Measurements from ENCODE around the gene FAHD1. TPM values are rescaled to one million over a fixed set of nuclear protein-coding genes. Genes with fewer than 3 reads are reported as not detected.
A peak's percentile ranks its signal among the peaks of the same experiment; 100 is the strongest.

Gene FAHD1
- total and polyA plus RNA-seq, 2 donors: 22.5 to 23.6 TPM

GRCh38 chr16:1781254-1781653 is 45.8 kb upstream of the FAHD1 start:
- H3K27me3 ChIP-seq (ENCODE audit: control insufficient read depth in 2 of 2, insufficient read depth in 1 of 2, low read length in 1 of 2): no peaks in the 10 kb centered on the region
- peaks cover 14 to 19% of the 10 kb centered on the region in 2 donors for H3K4me1 ChIP-seq (ENCODE audit: control insufficient read depth in 2 of 2, insufficient read depth in 2 of 2, low read length in 2 of 2)
- DNase-seq (ENCODE audit: low read depth in 6 of 9, low spot score in 9 of 9): no peak
- WGBS: 86% methylated on average over 20 of the region's 20 CpGs
- H3K9me3 ChIP-seq (ENCODE audit: control insufficient read depth in 2 of 2, insufficient read depth in 1 of 2, low read length in 1 of 2): peaks cover 0 to 1% of the 10 kb centered on the region in 2 donors
- H3K36me3 ChIP-seq (ENCODE audit: control insufficient read depth in 2 of 2, insufficient read depth in 2 of 2, low read length in 1 of 2): peaks cover 56 to 61% of the 10 kb centered on the region in 2 donors
- peak overlapping the region; percentile 57 to 88 for H3K4me3 ChIP-seq (ENCODE audit: low read length in 2 of 2)
- no peak overlapping the region for H3K27ac ChIP-seq (ENCODE audit: low read depth in 1 of 2, low read length in 1 of 2)

GRCh38 chr16:1781758-1782407 is 45.1 kb upstream of the FAHD1 start:
- H3K27me3 ChIP-seq (ENCODE audit: control insufficient read depth in 2 of 2, insufficient read depth in 1 of 2, low read length in 1 of 2): no peaks in the 10 kb centered on the region
- peaks cover 0 to 1% of the 10 kb centered on the region in 2 donors for H3K9me3 ChIP-seq (ENCODE audit: control insufficient read depth in 2 of 2, insufficient read depth in 1 of 2, low read length in 1 of 2)
- peak overlapping the region; percentile 57 to 88 for H3K4me3 ChIP-seq (ENCODE audit: low read length in 2 of 2)
- peaks cover 14 to 19% of the 10 kb centered on the region in 2 donors for H3K4me1 ChIP-seq (ENCODE audit: control insufficient read depth in 2 of 2, insufficient read depth in 2 of 2, low read length in 2 of 2)
- DNase-seq (ENCODE audit: low read depth in 6 of 9, low spot score in 9 of 9): peak in 3 of 9 donors; percentile 17 to 49 (median 26)
- H3K27ac ChIP-seq (ENCODE audit: low read depth in 1 of 2, low read length in 1 of 2): peak overlapping the region; percentile 24 to 87
- H3K36me3 ChIP-seq (ENCODE audit: control insufficient read depth in 2 of 2, insufficient read depth in 2 of 2, low read length in 1 of 2): peaks cover 54 to 61% of the 10 kb centered on the region in 2 donors
- WGBS: 1% methylated on average over 69 of the region's 70 CpGs

GRCh38 chr16:1782408-1783264 is 44.4 kb upstream of the FAHD1 start, which contains the start of the genes NUBP2 and SPSB3:
TSS of gene NUBP2 (plus strand) at chr16:1782960. CDS start at chr16:1783021, 61 bp downstream.
TSS of gene SPSB3 (minus strand) at chr16:1782571. CDS start at chr16:1781483, 1,088 bp downstream.
- peak; percentile 92 to 99 (median 99) for DNase-seq (ENCODE audit: low read depth in 6 of 9, low spot score in 9 of 9)
- Histone ChIP-seq H3K4me1 (ENCODE audit: control insufficient read depth in 2 of 2, insufficient read depth in 2 of 2, low read length in 2 of 2) (peaks cover 14 to 19% of the 10 kb centered on the region in 2 donors), H3K9me3 (ENCODE audit: control insufficient read depth in 2 of 2, insufficient read depth in 1 of 2, low read length in 1 of 2) (peaks cover 0 to 1% of the 10 kb centered on the region in 2 donors), H3K27me3 (ENCODE audit: control insufficient read depth in 2 of 2, insufficient read depth in 1 of 2, low read length in 1 of 2) (no peaks in the 10 kb centered on the region), H3K4me3 (ENCODE audit: low read length in 2 of 2) (peak within 1 kb of the TSS; percentile 57 to 88), H3K27ac (ENCODE audit: low read depth in 1 of 2, low read length in 1 of 2) (peak within 1 kb of the TSS; percentile 55 to 87), H3K36me3 (ENCODE audit: control insufficient read depth in 2 of 2, insufficient read depth in 2 of 2, low read length in 1 of 2) (peaks cover 53 to 61% of the 10 kb centered on the region in 2 donors)
- under 1% methylated on average over 102 of the region's 102 CpGs for WGBS

GRCh38 chr16:1784977-1785845 is 41.8 kb upstream of the FAHD1 start:
- no peak for DNase-seq (ENCODE audit: low read depth in 6 of 9, low spot score in 9 of 9)
- peaks cover 53 to 61% of the 10 kb centered on the region in 2 donors for H3K36me3 ChIP-seq (ENCODE audit: control insufficient read depth in 2 of 2, insufficient read depth in 2 of 2, low read length in 1 of 2)
- H3K4me1 ChIP-seq (ENCODE audit: control insufficient read depth in 2 of 2, insufficient read depth in 2 of 2, low read length in 2 of 2): peaks cover 14 to 19% of the 10 kb centered on the region in 2 donors
- 98% methylated on average over 26 of the region's 26 CpGs for WGBS
- H3K27ac ChIP-seq (ENCODE audit: low read depth in 1 of 2, low read length in 1 of 2): no peak overlapping the region
- H3K9me3 ChIP-seq (ENCODE audit: control insufficient read depth in 2 of 2, insufficient read depth in 1 of 2, low read length in 1 of 2): peaks cover 0 to 1% of the 10 kb centered on the region in 2 donors
- no peaks in the 10 kb centered on the region for H3K27me3 ChIP-seq (ENCODE audit: control insufficient read depth in 2 of 2, insufficient read depth in 1 of 2, low read length in 1 of 2)
- H3K4me3 ChIP-seq (ENCODE audit: low read length in 2 of 2): no peak overlapping the region

- Histone ChIP-seq H3K4me3 (ENCODE audit: low read length in 2 of 2) (no peak overlapping the region), H3K4me1 (ENCODE audit: control insufficient read depth in 2 of 2, insufficient read depth in 2 of 2, low read length in 2 of 2) (peaks cover 14 to 18% of the 10 kb centered on the region in 2 donors), H3K27me3 (ENCODE audit: control insufficient read depth in 2 of 2, insufficient read depth in 1 of 2, low read length in 1 of 2) (no peaks in the 10 kb centered on the region), H3K27ac (ENCODE audit: low read depth in 1 of 2, low read length in 1 of 2) (no peak overlapping the region), H3K36me3 (ENCODE audit: control insufficient read depth in 2 of 2, insufficient read depth in 2 of 2, low read length in 1 of 2) (peaks cover 49 to 61% of the 10 kb centered on the region in 2 donors), H3K9me3 (ENCODE audit: control insufficient read depth in 2 of 2, insufficient read depth in 1 of 2, low read length in 1 of 2) (peaks cover 0 to 1% of the 10 kb centered on the region in 2 donors)
- 97% methylated on average over 14 of the region's 14 CpGs for whole genome bisulfite sequencing
- DNase-seq (ENCODE audit: low read depth in 6 of 9, low spot score in 9 of 9): no peak
These were observed 41.2 kb upstream of the FAHD1 start for GRCh38 chr16:1785846-1786170.

- peak in 1 of 9 donors; percentile 2 for DNase-seq (ENCODE audit: low read depth in 6 of 9, low spot score in 9 of 9)
- H3K36me3 ChIP-seq (ENCODE audit: control insufficient read depth in 2 of 2, insufficient read depth in 2 of 2, low read length in 1 of 2): peaks cover 50 to 63% of the 10 kb centered on the region in 2 donors
- H3K9me3 ChIP-seq (ENCODE audit: control insufficient read depth in 2 of 2, insufficient read depth in 1 of 2, low read length in 1 of 2): peaks cover 0 to 1% of the 10 kb centered on the region in 2 donors
- no peak overlapping the region for H3K27ac ChIP-seq (ENCODE audit: low read depth in 1 of 2, low read length in 1 of 2)
- no peaks in the 10 kb centered on the region for H3K27me3 ChIP-seq (ENCODE audit: control insufficient read depth in 2 of 2, insufficient read depth in 1 of 2, low read length in 1 of 2)
- WGBS: 94% methylated on average over 51 of the region's 51 CpGs
- peaks cover 9 to 12% of the 10 kb centered on the region in 2 donors for H3K4me1 ChIP-seq (ENCODE audit: control insufficient read depth in 2 of 2, insufficient read depth in 2 of 2, low read length in 2 of 2)
- no peak overlapping the region for H3K4me3 ChIP-seq (ENCODE audit: low read length in 2 of 2)
These were observed 40.6 kb upstream of the FAHD1 start for GRCh38 chr16:1786242-1787055.

- Histone ChIP-seq H3K4me3 (ENCODE audit: low read length in 2 of 2) (no peak overlapping the region), H3K9me3 (ENCODE audit: control insufficient read depth in 2 of 2, insufficient read depth in 1 of 2, low read length in 1 of 2) (peaks cover 0 to 1% of the 10 kb centered on the region in 2 donors), H3K4me1 (ENCODE audit: control insufficient read depth in 2 of 2, insufficient read depth in 2 of 2, low read length in 2 of 2) (peaks cover 7 to 8% of the 10 kb centered on the region in 2 donors), H3K36me3 (ENCODE audit: control insufficient read depth in 2 of 2, insufficient read depth in 2 of 2, low read length in 1 of 2) (peaks cover 51 to 68% of the 10 kb centered on the region in 2 donors), H3K27ac (ENCODE audit: low read depth in 1 of 2, low read length in 1 of 2) (peak overlapping the region in 1 of 2 donors; percentile 2), H3K27me3 (ENCODE audit: control insufficient read depth in 2 of 2, insufficient read depth in 1 of 2, low read length in 1 of 2) (no peaks in the 10 kb centered on the region)
- 96% methylated on average over 6 of the region's 6 CpGs for WGBS
- no peak for DNase-seq (ENCODE audit: low read depth in 6 of 9, low spot score in 9 of 9)
These were observed 40.0 kb upstream of the FAHD1 start for GRCh38 chr16:1787056-1787321.
